K562 (cell line): ENCODE measurements around the gene SPNS1. TPM values are rescaled to one million over a fixed set of nuclear protein-coding genes. Genes with fewer than 3 reads are reported as not detected.
A peak's percentile ranks its signal among the peaks of the same experiment; 100 is the strongest.

Experiments used
- ATAC-seq: fragments of 200-7000 bp; cut with Tn5 transposase; 3 replicates; pipeline ENCODE4 v1.9.1; 2020; ENCODE audit warnings: moderate library complexity
- Bru-seq: library from RNA; stranded (reverse); fragments of 400-500 nt; gene quantifications from one replicate; lab custom pipeline; 2021; lab: Mats Ljungman, UMichigan
- BruChase-seq, 2 experiments: library from RNA; stranded (reverse); fragments of 400-500 nt; gene quantifications; one replicate each; lab custom pipeline; 2021; lab: Mats Ljungman, UMichigan
- BruUV-seq: library from RNA; stranded (reverse); fragments of 400-500 nt; replicated peaks from 2 replicates; lab custom pipeline; 2021; lab: Mats Ljungman, UMichigan
- CTCF ChIA-PET: fragments of 300-600 bp; formaldehyde crosslinking; extraction: SDS; loops from one replicate; lab custom pipeline; 2021; ENCODE audit warnings: low intra/inter-chr PET ratio; lab: Yijun Ruan, JAX
- POLR2A ChIA-PET: fragments of 300-600, 350-650 bp; sonication (Branson Sonifier 250); formaldehyde crosslinking; extraction: SDS; loops from one replicate; lab custom pipeline; 2021; ENCODE audit warnings: antibody characterized with exemption, inconsistent platforms; lab: Yijun Ruan, JAX
- DNase-seq, 4 experiments: peaks; one replicate each; pipeline versions ENCODE4 v3.0.0 to v3.0.0-alpha.2; 2011 to 2018; ENCODE audit warnings: low spot score in 3 of 4, mixed read lengths in 3 of 4; ENCODE audit errors: extremely low read depth in 1 of 4
- FAIRE-seq: peaks from 2 replicates; lab custom pipeline; 2011; peaks lifted over from hg19 to GRCh38; lab: Jason Lieb, UNC
- H2AFZ ChIP-seq: 2 replicates; pipeline ENCODE4 v1.6.0; 2011; ENCODE audit warnings: low read depth, low read length, control low read depth, inconsistent platforms
- H3K27ac ChIP-seq: fragments of 200-600 bp; 3 replicates; pipeline ENCODE4 v1.8.0; 2011; ENCODE audit warnings: low read depth, mild to moderate bottlenecking, control low read depth, inconsistent platforms, low read length, moderate library complexity, mixed read lengths; ENCODE audit errors: extremely low read depth
- H3K27me3 ChIP-seq, 2 experiments: fragments of 300-600 bp in 1 of 2; 2 replicates in 1 of 2; 3 replicates in 1 of 2; pipeline versions ENCODE4 v1.6.0 to v1.8.0; 2011; ENCODE audit warnings: inconsistent platforms in 2 of 2, low read length in 2 of 2, mild to moderate bottlenecking in 1 of 2, mixed read lengths in 1 of 2, moderate library complexity in 1 of 2; ENCODE audit not compliant: control insufficient read depth in 2 of 2, insufficient read depth in 2 of 2
- H3K36me3 ChIP-seq: fragments of 300-600 bp; 3 replicates; pipeline ENCODE4 v1.8.0; 2011; ENCODE audit warnings: mild to moderate bottlenecking, low read length, inconsistent platforms; ENCODE audit not compliant: control insufficient read depth, insufficient read depth
- H3K4me1 ChIP-seq, 2 experiments: fragments of 200-600 bp in 1 of 2; replicated peaks in 1 of 2; 2 replicates in 1 of 2; 3 replicates in 1 of 2; pipeline versions ENCODE4 v1.5.1 to v1.8.0; 2011; ENCODE audit warnings: inconsistent platforms in 2 of 2, low read length in 2 of 2, mild to moderate bottlenecking in 1 of 2, mixed read lengths in 1 of 2, moderate library complexity in 1 of 2; ENCODE audit not compliant: control insufficient read depth in 2 of 2, insufficient read depth in 2 of 2
- H3K4me2 ChIP-seq: 2 replicates; pipeline ENCODE4 v1.6.1; 2011; ENCODE audit warnings: low read length, control low read depth, inconsistent platforms, mixed read lengths; ENCODE audit not compliant: insufficient read depth
- H3K4me3 ChIP-seq: fragments of 200-600 bp; sonication (generic), shearing (Covaris generic); 2 replicates; pipeline ENCODE4 v1.5.1; 2016; ENCODE audit warnings: control low read depth, inconsistent platforms
- H3K79me2 ChIP-seq: fragments of 200-600 bp; 3 replicates; pipeline ENCODE4 v1.8.0; 2011; ENCODE audit warnings: low read length, inconsistent platforms; ENCODE audit not compliant: control insufficient read depth, insufficient read depth
- H3K9ac ChIP-seq, 2 experiments: 2 replicates each; pipeline versions ENCODE4 v1.6.0 to v1.6.1; 2011; ENCODE audit warnings: low read depth in 2 of 2, low read length in 2 of 2, control low read depth in 1 of 2, inconsistent platforms in 1 of 2, mild to moderate bottlenecking in 1 of 2, mixed read lengths in 1 of 2; ENCODE audit not compliant: insufficient read depth in 1 of 2
- H3K9me1 ChIP-seq: one replicate; pipeline ENCODE4 v1.6.0; 2011; ENCODE audit warnings: inconsistent platforms, mild to moderate bottlenecking, low read length, moderate library complexity; ENCODE audit not compliant: control insufficient read depth, insufficient read depth
- H3K9me3 ChIP-seq: replicated peaks from 2 replicates; pipeline ENCODE4 v1.5.1; 2011; ENCODE audit warnings: low read depth, low read length, inconsistent platforms; ENCODE audit not compliant: control insufficient read depth, insufficient read depth
- H4K20me1 ChIP-seq: replicated peaks from 2 replicates; pipeline ENCODE4 v1.6.1; 2011; ENCODE audit warnings: low read length, inconsistent platforms, mixed read lengths; ENCODE audit not compliant: control insufficient read depth, insufficient read depth
- DDX20 ChIP-seq: fragments of 450-650 bp; IDR thresholded peaks from 2 replicates; pipeline ENCODE4 v1.6.1; 2016; ENCODE audit warnings: missing genetic modification characterization, low read depth, mild to moderate bottlenecking, missing compliant biosample characterization, moderate library complexity
- HDAC2 ChIP-seq: fragments of 450-650 bp; IDR thresholded peaks from 2 replicates; pipeline ENCODE4 v1.6.1; 2016; ENCODE audit warnings: mild to moderate bottlenecking
- HMG20B ChIP-seq: fragments of 250-450 bp; sonication (Bioruptor Pico); IDR thresholded peaks from 2 replicates; pipeline ENCODE4 v1.5.0; 2021; ENCODE audit warnings: mild to moderate bottlenecking
- RBM15 ChIP-seq: fragments of 200-400 bp; formaldehyde crosslinking; IDR thresholded peaks from 2 replicates; pipeline ENCODE4 v1.6.1; 2018; ENCODE audit warnings: mild to moderate bottlenecking, low read length, moderate library complexity; ENCODE audit not compliant: insufficient read depth
- TFAM ChIP-seq: fragments of 250-450 bp; sonication (Bioruptor Pico); conservative IDR thresholded peaks from 2 replicates; pipeline ENCODE4 v1.5.0; 2021; ENCODE audit warnings: mild to moderate bottlenecking, moderate library complexity
- WGBS: fragments of 100-300 bp; shearing (Covaris generic); methylation state at CpG from one replicate; pipeline ENCODE4 v1.1.6; 2016; ENCODE audit warnings: low coverage, mixed read lengths; ENCODE audit not compliant: insufficient coverage; ENCODE audit errors: missing lambda C conversion rate; 5-methylcytosine and 5-hydroxymethylcytosine counted together
- in situ Hi-C: fragments of 300-500 bp; cut with MboI; formaldehyde crosslinking; loops from 4 replicates; pipeline ENCODE4 v1.15.0; 2018; ENCODE audit warnings: inconsistent platforms, mixed read lengths
- intact Hi-C: fragments of 100-400 bp; cut with micrococcal nuclease; formaldehyde crosslinking; loops from 2 replicates; pipeline ENCODE4 v1.14.2; 2022
- long read RNA-seq, 3 experiments: library from polyadenylated mRNA in 2 of 3; library from RNA in 1 of 3; unstranded in 2 of 3; stranded (forward) in 1 of 3; transcript quantifications; one replicate each; pipeline ENCODE4 v2.0.0, GENCODE V29; 2019 to 2022
- polyA minus RNA-seq, 3 experiments: library from RNA; depleted of rRNA, polyadenylated mRNA; stranded (reverse); fragments of >200 nt; gene quantifications; 2 replicates each; pipeline ENCODE4 v1.2.3, GENCODE V29; 2011
- polyA plus RNA-seq, 8 experiments: library from polyadenylated mRNA; depleted of rRNA in 4 of 8; stranded (reverse) in 5 of 8; unstranded in 3 of 8; fragments of >200 nt; fragmentation: Nextera tagmentation in 2 of 8; fragmentation: Illumina TruSeq in 1 of 8; extraction: Ambion mirVana in 2 of 8; extraction: Trizol in 1 of 8; gene quantifications; 2 replicates each; pipeline versions ENCODE4 v1.2.1 to v1.2.3, GENCODE V29; 2011 to 2014; ENCODE audit warnings: inconsistent platforms in 1 of 8, missing spikeins in 1 of 8
- total RNA-seq, 7 experiments: library from RNA; depleted of rRNA in 6 of 7; stranded (reverse); fragments of >200 nt in 6 of 7; fragmentation: Illumina TruSeq in 2 of 7; extraction: Trizol in 2 of 7; gene quantifications; 2 replicates each; pipeline versions ENCODE4 v1.2.1 to v1.2.3, GENCODE V29; 2011 to 2021; ENCODE audit warnings: low replicate concordance in 1 of 7

SPNS1 gene, protein sequence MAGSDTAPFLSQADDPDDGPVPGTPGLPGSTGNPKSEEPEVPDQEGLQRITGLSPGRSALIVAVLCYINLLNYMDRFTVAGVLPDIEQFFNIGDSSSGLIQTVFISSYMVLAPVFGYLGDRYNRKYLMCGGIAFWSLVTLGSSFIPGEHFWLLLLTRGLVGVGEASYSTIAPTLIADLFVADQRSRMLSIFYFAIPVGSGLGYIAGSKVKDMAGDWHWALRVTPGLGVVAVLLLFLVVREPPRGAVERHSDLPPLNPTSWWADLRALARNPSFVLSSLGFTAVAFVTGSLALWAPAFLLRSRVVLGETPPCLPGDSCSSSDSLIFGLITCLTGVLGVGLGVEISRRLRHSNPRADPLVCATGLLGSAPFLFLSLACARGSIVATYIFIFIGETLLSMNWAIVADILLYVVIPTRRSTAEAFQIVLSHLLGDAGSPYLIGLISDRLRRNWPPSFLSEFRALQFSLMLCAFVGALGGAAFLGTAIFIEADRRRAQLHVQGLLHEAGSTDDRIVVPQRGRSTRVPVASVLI
- 27.4 and 88.8 TPM in 2 replicates for total RNA-seq (2011; cell fraction: chromatin; rRNA removed; ENCODE audit: low replicate concordance)
- 112 and 138 TPM in 2 replicates for total RNA-seq (2011; cell fraction: nucleolus; rRNA removed)
- total RNA-seq (2011; cell fraction: nucleoplasm; rRNA removed): 66.3 and 72.9 TPM in 2 replicates
- total RNA-seq (2014; rRNA removed): 37.8 and 48.4 TPM in 2 replicates
- total RNA-seq (2014; rRNA removed; fragmentation: Illumina TruSeq; extraction: Trizol): 6.2 and 9.0 TPM in 2 replicates
- 13.7 and 16.3 TPM in 2 replicates for total RNA-seq (2015; rRNA removed; fragmentation: Illumina TruSeq; extraction: Trizol)
- total RNA-seq (2021): 64.9 and 69.8 TPM in 2 replicates
- polyA plus RNA-seq (2011; rRNA removed): 12.3 and 20.6 TPM in 2 replicates
- polyA plus RNA-seq (2011; cell fraction: cytosol; rRNA removed): 18.6 and 53.9 TPM in 2 replicates
- polyA plus RNA-seq (2011; cell fraction: nucleus; rRNA removed): 31.4 and 74.3 TPM in 2 replicates
- 47.4 and 49.1 TPM in 2 replicates for polyA plus RNA-seq (2012)
- polyA plus RNA-seq (2014; fragmentation: Illumina TruSeq; extraction: Trizol): 22.2 and 38.7 TPM in 2 replicates
- 1 to 10 TPM in 1 of 2 experiments, under 1 TPM in 1; 0.58 to 2.9 TPM for polyA plus RNA-seq (2014; fragmentation: Nextera tagmentation; extraction: Ambion mirVana)
- polyA plus RNA-seq (2014; rRNA removed): 37.8 and 40.6 TPM in 2 replicates
- 13.2 and 15.6 TPM in 2 replicates for polyA minus RNA-seq (2011; rRNA and poly(A)+ RNA removed)
- polyA minus RNA-seq (2011; cell fraction: cytosol; rRNA and poly(A)+ RNA removed): 22.8 and 23.5 TPM in 2 replicates
- 7.0 and 9.0 TPM in 2 replicates for polyA minus RNA-seq (2011; cell fraction: nucleus; rRNA and poly(A)+ RNA removed)
- Bru-seq, nascent RNA: percentile 73 among the genes with signal in this experiment
- BruChase-seq, experiment 1, labeled RNA remaining after a 2-hour chase: percentile 60 among the genes with signal in this experiment
- BruChase-seq, experiment 2, labeled RNA remaining after a 6-hour chase: percentile 80 among the genes with signal in this experiment
- long read RNA-seq, experiment 1, transcript SPNS1-203 (11 exons, 2,027 nt): minor isoform, 19 of 228 reads
- long read RNA-seq, experiment 1, transcript SPNS1-207 (13 exons, 1,979 nt): minor isoform, 10 of 228 reads
- long read RNA-seq, experiment 1, transcript SPNS1-201 (12 exons, 2,208 nt): major isoform, 63 of 228 reads
- long read RNA-seq, experiment 1, transcript SPNS1-202 (13 exons, 2,102 nt): minor isoform, 7 of 228 reads
- long read RNA-seq, experiment 1, partial matches to known transcripts: 102 of 228 reads
- long read RNA-seq, experiment 1, other reads (novel, unspliced or antisense): 27 of 228 reads
- long read RNA-seq, experiment 2, transcript SPNS1-201 (12 exons, 2,208 nt): major isoform, 44 of 81 reads
- long read RNA-seq, experiment 2, transcript SPNS1-203 (11 exons, 2,027 nt): minor isoform, 8 of 81 reads
- long read RNA-seq, experiment 2, partial matches to known transcripts: 8 of 81 reads
- long read RNA-seq, experiment 2, other reads (novel, unspliced or antisense): 16 of 81 reads
- long read RNA-seq, experiment 3, transcript SPNS1-207 (13 exons, 1,979 nt): minor isoform, 11 of 103 reads
- long read RNA-seq, experiment 3, transcript SPNS1-201 (12 exons, 2,208 nt): major isoform, 61 of 103 reads
- long read RNA-seq, experiment 3, partial matches to known transcripts: 5 of 103 reads
- long read RNA-seq, experiment 3, other reads (novel, unspliced or antisense): 21 of 103 reads

DNA sequence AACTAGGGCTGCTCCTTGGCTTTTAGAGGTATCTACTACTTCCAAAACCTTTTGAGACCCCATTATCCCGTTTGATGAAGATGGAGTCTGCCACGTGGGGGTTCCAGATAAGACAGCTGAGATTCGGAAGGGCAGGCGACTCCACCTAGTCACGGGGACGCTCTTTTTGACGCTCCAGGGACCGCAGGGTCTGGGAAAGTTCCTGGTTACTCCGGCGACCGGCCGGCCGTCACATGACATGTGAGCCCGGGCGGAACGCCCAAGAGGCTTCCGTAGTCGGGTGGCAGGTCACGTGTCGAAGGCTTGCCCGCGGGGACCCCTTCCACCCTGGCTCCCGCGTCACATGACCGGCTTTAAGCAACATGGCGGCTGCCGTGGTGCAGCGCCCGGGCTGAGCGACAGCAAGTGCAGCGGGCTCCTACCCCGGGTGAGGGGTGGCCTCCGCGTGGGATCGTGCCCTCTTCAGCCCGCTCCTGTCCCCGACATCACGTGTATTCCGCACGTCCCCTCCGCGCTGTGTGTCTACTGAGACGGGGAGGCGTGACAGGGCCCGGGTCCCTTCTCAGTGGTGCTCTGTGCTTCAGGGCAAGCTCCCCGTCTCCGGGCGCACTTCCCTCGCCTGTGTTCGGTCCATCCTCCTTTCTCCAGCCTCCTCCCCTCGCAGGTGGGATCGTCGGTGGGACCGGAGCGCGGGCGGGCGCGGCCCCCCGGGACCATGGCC, at the start of gene SPNS1:
SPNS1 (plus strand) TSS at position 342 of the 721 bp plus-strand sequence; CDS start at position 716, 374 bp downstream.
- DNase-seq (peak; percentile 95 to 97 (median 96)), FAIRE-seq (peak; percentile 89), ATAC-seq (peak; percentile 98)
- peaks cover 11 to 27% of the 10 kb centered on the region in 2 experiments; a peak in 3 of 5 replicates for H3K4me1 ChIP-seq
- no TSS peak for BruUV-seq
- H3K27ac ChIP-seq: peak within 1 kb of the TSS; percentile 63
- H3K36me3 ChIP-seq: peaks cover 20% of the 10 kb centered on the region; the same call in 2 of the 3 replicates
- peaks cover 4% of the 10 kb centered on the region for H3K9me1 ChIP-seq
- no peaks in the 10 kb centered on the region for H4K20me1 ChIP-seq
- H3K9ac ChIP-seq: peak within 1 kb of the TSS; percentile 77 to 97
- intact Hi-C loops: no loop called here
- H3K9me3 ChIP-seq: no peaks in the 10 kb centered on the region
- H3K79me2 ChIP-seq: peaks cover 9% of the 10 kb centered on the region; the same call in 2 of the 3 replicates
- ChIA-PET CTCF (interaction anchor here (1.3 kb wide), 1 partner anchor 1047 kb away, joined by 5 read pairs; no protein-coding TSS in a partner anchor), POLR2A (interaction anchor here (1.0 to 1.4 kb wide), 2 partner anchors 12 to 112 kb away, joined by 3 to 5 read pairs; no protein-coding TSS in a partner anchor)
- H2AFZ ChIP-seq: peak within 1 kb of the TSS; percentile 95
- in situ Hi-C loops: loop anchor here (10.0 to 25.0 kb wide), 3 partner anchors 290 to 1238 kb away; no protein-coding TSS in a partner anchor
- H3K4me2 ChIP-seq: peak within 1 kb of the TSS; percentile 99
- no peaks in the 10 kb centered on the region for H3K27me3 ChIP-seq
- H3K4me3 ChIP-seq: peak within 1 kb of the TSS; percentile 94
- WGBS: under 1% methylated on average over 55 of the region's 60 CpGs
- TF ChIP-seq TFAM (no peak), DDX20 (tag) (no peak), HMG20B (CRISPR knock-in tag) (no peak), HDAC2 (peak; percentile 93), RBM15 (no peak)
